Trophoblast cell (in vitro differentiated cells and primary cell): ENCODE data around the gene XDH.

Experiments
- DNase-seq, 2 donors: peaks; one replicate each; pipeline ENCODE4 v3.0.0-alpha.2; 2016
- H2AFZ ChIP-seq: 2 replicates; pipeline ENCODE4 v1.6.1; 2013; ENCODE audit warnings: low read length, moderate library complexity, mild to moderate bottlenecking; ENCODE audit not compliant: insufficient read depth, poor library complexity
- H2AK5ac ChIP-seq: 2 replicates; pipeline ENCODE4 v1.6.1; 2013; ENCODE audit warnings: mild to moderate bottlenecking, low read length
- H2BK120ac ChIP-seq: 2 replicates; pipeline ENCODE4 v1.6.1; 2013; ENCODE audit warnings: low read length, mild to moderate bottlenecking, moderate library complexity; ENCODE audit not compliant: insufficient read depth, poor library complexity
- H2BK12ac ChIP-seq: 2 replicates; pipeline ENCODE4 v1.6.1; 2013; ENCODE audit warnings: mild to moderate bottlenecking, low read length, moderate library complexity
- H2BK5ac ChIP-seq: 2 replicates; pipeline ENCODE4 v1.6.1; 2013; ENCODE audit warnings: low read length, low read depth, moderate library complexity, mild to moderate bottlenecking; ENCODE audit not compliant: poor library complexity
- H3K14ac ChIP-seq: 2 replicates; pipeline ENCODE4 v1.6.1; 2013; ENCODE audit warnings: mild to moderate bottlenecking, low read length
- H3K18ac ChIP-seq: 2 replicates; pipeline ENCODE4 v1.6.1; 2013; ENCODE audit warnings: mild to moderate bottlenecking, low read length
- H3K23ac ChIP-seq: 2 replicates; pipeline ENCODE4 v1.6.1; 2013; ENCODE audit warnings: low read length
- H3K27ac ChIP-seq: 2 replicates; pipeline ENCODE4 v1.5.1; 2013; ENCODE audit warnings: low read depth, mild to moderate bottlenecking, inconsistent platforms, low read length, moderate library complexity
- H3K27me3 ChIP-seq: 2 replicates; pipeline ENCODE4 v1.6.1; 2013; ENCODE audit warnings: inconsistent platforms, mild to moderate bottlenecking, low read length, moderate library complexity; ENCODE audit not compliant: insufficient read depth
- H3K36me3 ChIP-seq, 2 experiments: 1 replicate in 1 of 2; 2 replicates in 1 of 2; pipeline ENCODE4 v1.6.1; 2013; ENCODE audit warnings: low read length in 2 of 2, mild to moderate bottlenecking in 2 of 2, moderate library complexity in 1 of 2; ENCODE audit not compliant: insufficient read depth in 2 of 2, control insufficient read depth in 1 of 2
- H3K4ac ChIP-seq: 2 replicates; pipeline ENCODE4 v1.6.1; 2013; ENCODE audit warnings: low read depth, mild to moderate bottlenecking, low read length, moderate library complexity
- H3K4me1 ChIP-seq, 2 experiments: 1 replicate in 1 of 2; 2 replicates in 1 of 2; pipeline ENCODE4 v1.6.1; 2013; ENCODE audit warnings: low read length in 2 of 2, mild to moderate bottlenecking in 2 of 2, moderate library complexity in 1 of 2; ENCODE audit not compliant: insufficient read depth in 2 of 2, control insufficient read depth in 1 of 2
- H3K4me2 ChIP-seq: 2 replicates; pipeline ENCODE4 v1.6.1; 2013; ENCODE audit warnings: inconsistent platforms, mild to moderate bottlenecking, low read length, moderate library complexity
- H3K4me3 ChIP-seq: 2 replicates; pipeline ENCODE4 v1.5.1; 2013; ENCODE audit warnings: mild to moderate bottlenecking, low read depth, low read length, inconsistent platforms
- H3K79me1 ChIP-seq: one replicate; pipeline ENCODE4 v1.6.1; 2013; ENCODE audit warnings: low read length
- H3K79me2 ChIP-seq: 2 replicates; pipeline ENCODE4 v1.6.1; 2013; ENCODE audit warnings: low read length, mild to moderate bottlenecking; ENCODE audit not compliant: control insufficient read depth, insufficient read depth, poor library complexity
- H3K9ac ChIP-seq: 2 replicates; pipeline ENCODE4 v1.6.1; 2013; ENCODE audit warnings: mild to moderate bottlenecking, low read length
- H3K9me3 ChIP-seq: 2 replicates; pipeline ENCODE4 v1.6.1; 2013; ENCODE audit warnings: low read depth, mild to moderate bottlenecking, control low read depth, inconsistent platforms, low read length; ENCODE audit not compliant: insufficient read depth
- H4K12ac ChIP-seq: 2 replicates; pipeline ENCODE4 v1.6.1; 2013; ENCODE audit warnings: low read depth, mild to moderate bottlenecking, low read length, moderate library complexity
- H4K8ac ChIP-seq: 2 replicates; pipeline ENCODE4 v1.6.1; 2013; ENCODE audit warnings: low read depth, mild to moderate bottlenecking, low read length, moderate library complexity
- H4K91ac ChIP-seq: one replicate; pipeline ENCODE4 v1.6.1; 2013; ENCODE audit warnings: low read depth, mild to moderate bottlenecking, low read length, moderate library complexity
- WGBS: extraction: QIAGEN DNeasy Blood & Tissue Kit; methylation state at CpG from one replicate; pipeline ENCODE4 v1.1.7; 2013; ENCODE audit warnings: missing lambda C conversion rate; ENCODE audit not compliant: insufficient read length, insufficient coverage; ENCODE audit errors: extremely low coverage; 5-methylcytosine and 5-hydroxymethylcytosine counted together

The XDH gene

DNA sequence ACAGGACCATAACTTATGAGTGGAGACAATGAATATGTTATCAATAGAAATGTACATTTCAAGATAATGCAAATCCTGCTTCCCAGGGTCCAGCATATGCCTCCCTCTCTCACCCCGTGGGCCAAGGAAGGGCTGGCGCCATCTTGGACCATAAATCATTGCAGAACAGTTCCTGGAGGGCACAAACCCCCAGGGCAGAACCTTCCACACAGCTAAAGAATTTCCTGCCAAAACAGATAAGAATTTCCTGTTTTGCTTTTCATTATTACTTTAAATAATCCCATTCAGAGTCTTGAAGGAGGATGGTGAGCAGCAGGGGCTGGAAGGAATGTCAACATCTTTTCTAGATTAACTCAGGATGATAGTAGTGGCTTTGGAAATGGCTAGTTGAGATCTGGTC lies 126.9 kb downstream of the XDH start:
- no CpG with 5 or more reads among the region's 2 CpGs for WGBS
- no peak overlapping the region for H3K23ac ChIP-seq
- no peaks in the 10 kb centered on the region for H3K9me3 ChIP-seq
- H3K79me2 ChIP-seq, result no peaks in the 10 kb centered on the region
- H3K27ac ChIP-seq, result peak overlapping the region; percentile 72
- H4K91ac ChIP-seq, result peak overlapping the region; percentile 81
- peak overlapping the region; percentile 92 for H2BK12ac ChIP-seq
- no peak overlapping the region for H2AFZ ChIP-seq
- H4K12ac ChIP-seq, result no peak overlapping the region
- peaks cover 35% of the 10 kb centered on the region for H3K79me1 ChIP-seq
- peak overlapping the region; percentile 53 for H2BK5ac ChIP-seq
- DNase-seq, result peak in 1 of 2 donors; percentile 54
- no peaks in the 10 kb centered on the region for H3K27me3 ChIP-seq
- H2AK5ac ChIP-seq, result no peak overlapping the region
- no peak overlapping the region for H3K9ac ChIP-seq
- H3K14ac ChIP-seq, result no peak overlapping the region
- H3K4ac ChIP-seq, result no peak overlapping the region
- H3K36me3 ChIP-seq, result no peaks in the 10 kb centered on the region
- no peak overlapping the region for H3K4me2 ChIP-seq
- H3K4me3 ChIP-seq, result no peak overlapping the region
- H4K8ac ChIP-seq, result no peak overlapping the region
- peak overlapping the region; percentile 71 for H2BK120ac ChIP-seq
- no peak overlapping the region for H3K18ac ChIP-seq
- peaks cover 24 to 33% of the 10 kb centered on the region in 2 experiments for H3K4me1 ChIP-seq

DNA sequence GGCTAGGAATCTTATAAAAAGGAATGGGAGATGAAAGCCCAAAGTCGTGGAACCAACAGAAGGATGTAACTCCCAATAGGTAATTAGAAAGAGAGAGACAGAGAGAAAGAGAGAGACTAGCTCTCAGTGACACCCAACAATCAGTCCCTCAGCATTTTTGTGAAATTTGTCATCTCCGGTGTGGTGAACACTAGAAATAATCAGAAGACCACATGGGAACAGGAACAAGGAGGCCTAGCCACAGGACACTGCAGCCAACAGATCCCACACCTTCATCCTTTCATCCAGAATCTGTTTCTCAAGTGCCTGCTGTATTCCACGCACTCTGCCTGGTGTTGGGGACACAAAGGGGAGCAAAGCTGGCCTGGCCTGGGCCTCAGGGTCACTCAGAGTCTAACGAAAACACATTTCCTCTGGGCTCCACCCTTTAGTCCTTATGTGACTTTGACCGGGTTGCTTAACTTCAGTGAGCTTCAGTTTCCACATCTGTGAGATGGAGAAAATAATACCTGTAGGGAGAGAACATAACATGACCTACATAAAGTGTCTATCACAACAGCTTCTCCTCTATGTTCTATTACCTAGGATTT lies 127.5 kb downstream of the XDH start:
- Histone ChIP-seq H3K4me2 (no peak overlapping the region), H3K4me3 (no peak overlapping the region), H2BK120ac (peak overlapping the region; percentile 97), H3K18ac (peak overlapping the region; percentile 57), H3K14ac (peak overlapping the region; percentile 87), H3K9ac (no peak overlapping the region), H2AK5ac (peak overlapping the region; percentile 88), H4K91ac (peak overlapping the region; percentile 97), H2BK5ac (peak overlapping the region; percentile 88), H3K4me1 (peaks cover 21 to 31% of the 10 kb centered on the region in 2 experiments), H3K9me3 (no peaks in the 10 kb centered on the region), H2BK12ac (peak overlapping the region; percentile 87), H3K27me3 (no peaks in the 10 kb centered on the region), H3K27ac (peak overlapping the region; percentile 66), H2AFZ (peak overlapping the region; percentile 43), H3K79me1 (peaks cover 35% of the 10 kb centered on the region), H3K23ac (no peak overlapping the region), H4K8ac (peak overlapping the region; percentile 81), H3K4ac (peak overlapping the region; percentile 19), H3K36me3 (no peaks in the 10 kb centered on the region), H3K79me2 (no peaks in the 10 kb centered on the region), H4K12ac (peak overlapping the region; percentile 63)
- no CpG with 5 or more reads among the region's 5 CpGs for WGBS
- DNase-seq, result peak in 1 of 2 donors; percentile 35

- Histone ChIP-seq H3K23ac (no peak overlapping the region), H3K14ac (peak overlapping the region; percentile 45), H3K9me3 (no peaks in the 10 kb centered on the region), H2BK120ac (peak overlapping the region; percentile 68), H4K91ac (peak overlapping the region; percentile 66), H3K27me3 (no peaks in the 10 kb centered on the region), H2BK12ac (peak overlapping the region; percentile 88), H3K4me2 (no peak overlapping the region), H3K27ac (no peak overlapping the region), H2AFZ (no peak overlapping the region), H3K79me1 (peaks cover 40% of the 10 kb centered on the region), H4K12ac (no peak overlapping the region), H3K79me2 (no peaks in the 10 kb centered on the region), H3K36me3 (no peaks in the 10 kb centered on the region), H4K8ac (peak overlapping the region; percentile 48), H2AK5ac (peak overlapping the region; percentile 60), H3K4ac (peak overlapping the region; percentile 40), H3K4me1 (peaks cover 24 to 36% of the 10 kb centered on the region in 2 experiments), H2BK5ac (peak overlapping the region; percentile 45), H3K18ac (peak overlapping the region; percentile 23), H3K9ac (no peak overlapping the region), H3K4me3 (no peak overlapping the region)
- no peak for DNase-seq
- WGBS, result no CpG with 5 or more reads among the region's 4 CpGs
Observed at GRCh38 chr2:31286230-31286629, 128.3 kb downstream of the XDH start.
